Upper lobe of left lung (tissue), 4 donors: ENCODE data around the gene PCBP3.

Source experiments
- CTCF ChIP-seq, 6 experiments: fragments of 450-650 bp in 4 of 6; fragments of 200-600 bp in 2 of 6; sonication (generic) in 2 of 6; IDR thresholded peaks; one replicate each; pipeline ENCODE4 v1.5.1; 2016 to 2019; ENCODE audit warnings: antibody characterized with exemption in 6 of 6
- EP300 ChIP-seq, 4 donors: sonication (generic); formaldehyde crosslinking; IDR thresholded peaks; one replicate each; pipeline ENCODE4 v1.5.1; 2017; ENCODE audit warnings: antibody characterized with exemption in 4 of 4, control low read depth in 2 of 4
- POLR2A ChIP-seq, 4 donors: fragments of 450-650 bp; IDR thresholded peaks; one replicate each; pipeline ENCODE4 v1.5.1; 2016 to 2017; ENCODE audit warnings: antibody characterized with exemption in 4 of 4, mild to moderate bottlenecking in 2 of 4
- POLR2AphosphoS5 ChIP-seq, 2 donors: sonication (generic); formaldehyde crosslinking; IDR thresholded peaks; one replicate each; pipeline ENCODE4 v1.5.1; 2017; ENCODE audit warnings: antibody characterized with exemption in 2 of 2

GRCh38 chr21:45972716-45973474 lies 329.4 kb downstream of the PCBP3 start:
- peak in 1 of 6 experiments; percentile 4 for TF ChIP-seq CTCF (IDR thresholded peaks at IDR 0.05)
- peak in 1 of 4 donors; percentile 24 for TF ChIP-seq POLR2A (IDR thresholded peaks at IDR 0.05)
- no peak for TF ChIP-seq EP300 (IDR thresholded peaks at IDR 0.05)
- TF ChIP-seq POLR2AphosphoS5 (IDR thresholded peaks at IDR 0.05) = peak in 1 of 2 donors; percentile 28
